ENCODE results near the gene MAP1LC3B.

Gene MAP1LC3B

GRCh38 chr16:87380403-87380802 is 11.7 kb upstream of the MAP1LC3B start:
- TF ChIP-seq TAF1 (IDR thresholded peaks at IDR 0.05; ENCODE audit: borderline replicate concordance, insufficient read depth, low read length) (no peak), POLR2AphosphoS5 (IDR thresholded peaks at IDR 0.05; ENCODE audit: low read depth, low read length) (no peak), SIN3A (IDR thresholded peaks at IDR 0.05; ENCODE audit: borderline replicate concordance, insufficient read depth, low read length) (no peak), FOXP2 (optimal IDR thresholded peaks at IDR 0.05; ENCODE audit: borderline replicate concordance, extremely low read depth, extremely low read length, insufficient read depth) (no peak), REST (IDR thresholded peaks at IDR 0.05; ENCODE audit: insufficient read depth in 1 of 2, low read depth in 2 of 2, low read length in 2 of 2) (no peak)

GRCh38 chr16:87380881-87381280 is 11.3 kb upstream of the MAP1LC3B start:
- TF ChIP-seq REST (IDR thresholded peaks at IDR 0.05; ENCODE audit: insufficient read depth in 1 of 2, low read depth in 2 of 2, low read length in 2 of 2) (no peak), FOXP2 (optimal IDR thresholded peaks at IDR 0.05; ENCODE audit: borderline replicate concordance, extremely low read depth, extremely low read length, insufficient read depth) (no peak), POLR2AphosphoS5 (IDR thresholded peaks at IDR 0.05; ENCODE audit: low read depth, low read length) (no peak), TAF1 (IDR thresholded peaks at IDR 0.05; ENCODE audit: borderline replicate concordance, insufficient read depth, low read length) (no peak), SIN3A (IDR thresholded peaks at IDR 0.05; ENCODE audit: borderline replicate concordance, insufficient read depth, low read length) (no peak)

- TF ChIP-seq FOXP2 (optimal IDR thresholded peaks at IDR 0.05; ENCODE audit: borderline replicate concordance, extremely low read depth, extremely low read length, insufficient read depth) (no peak), TAF1 (IDR thresholded peaks at IDR 0.05; ENCODE audit: borderline replicate concordance, insufficient read depth, low read length) (no peak)
These were observed 9.9 kb upstream of the MAP1LC3B start for GRCh38 chr16:87382023-87382785.

- TF ChIP-seq TAF1 (IDR thresholded peaks at IDR 0.05; ENCODE audit: borderline replicate concordance, insufficient read depth, low read length) = no peak; the same call in 1 of the 2 replicates
- TF ChIP-seq SIN3A (IDR thresholded peaks at IDR 0.05; ENCODE audit: borderline replicate concordance, insufficient read depth, low read length) = 0 out of 2 replicates have a peak, but pooled peaks have one; percentile 76
- TF ChIP-seq POLR2AphosphoS5 (IDR thresholded peaks at IDR 0.05; ENCODE audit: low read depth, low read length) = peak; percentile 44; the same call in 1 of the 2 replicates
- no peak for TF ChIP-seq FOXP2 (optimal IDR thresholded peaks at IDR 0.05; ENCODE audit: borderline replicate concordance, extremely low read depth, extremely low read length, insufficient read depth)
These were observed 8.5 kb upstream of the MAP1LC3B start, which contains the start of gene FBXO31 for GRCh38 chr16:87383505-87384161. Gene FBXO31, minus strand, starts transcription at chr16:87383776. Its CDS starts 32 bp downstream, at chr16:87383744.

- TF ChIP-seq TAF1 (IDR thresholded peaks at IDR 0.05; ENCODE audit: borderline replicate concordance, insufficient read depth, low read length) = no peak
These were observed 7.8 kb upstream of the MAP1LC3B start for GRCh38 chr16:87384162-87384874.

GRCh38 chr16:87387942-87388817 is 4.0 kb upstream of the MAP1LC3B start:
- TF ChIP-seq SIN3A (IDR thresholded peaks at IDR 0.05; ENCODE audit: borderline replicate concordance, insufficient read depth, low read length) (peak; percentile 53; the same call in 1 of the 2 replicates), POLR2AphosphoS5 (IDR thresholded peaks at IDR 0.05; ENCODE audit: low read depth, low read length) (no peak)

GRCh38 chr16:87388818-87389134 is 3.4 kb upstream of the MAP1LC3B start:
- no peak for TF ChIP-seq FOXP2 (optimal IDR thresholded peaks at IDR 0.05; ENCODE audit: borderline replicate concordance, extremely low read depth, extremely low read length, insufficient read depth)
- TF ChIP-seq SIN3A (IDR thresholded peaks at IDR 0.05; ENCODE audit: borderline replicate concordance, insufficient read depth, low read length) = no peak
- TF ChIP-seq TAF1 (IDR thresholded peaks at IDR 0.05; ENCODE audit: borderline replicate concordance, insufficient read depth, low read length) = no peak
- no peak for TF ChIP-seq REST (IDR thresholded peaks at IDR 0.05; ENCODE audit: insufficient read depth in 1 of 2, low read depth in 2 of 2, low read length in 2 of 2)
- TF ChIP-seq POLR2AphosphoS5 (IDR thresholded peaks at IDR 0.05; ENCODE audit: low read depth, low read length) = no peak

All from PFSK-1 (cell line).